Measurements from ENCODE around the gene TCF25.

The TCF25 gene

GRCh38 chr16:89873972-89874689 lies 739 bp downstream of the TCF25 start (continued):
- TF ChIP-seq, protein P1, sequence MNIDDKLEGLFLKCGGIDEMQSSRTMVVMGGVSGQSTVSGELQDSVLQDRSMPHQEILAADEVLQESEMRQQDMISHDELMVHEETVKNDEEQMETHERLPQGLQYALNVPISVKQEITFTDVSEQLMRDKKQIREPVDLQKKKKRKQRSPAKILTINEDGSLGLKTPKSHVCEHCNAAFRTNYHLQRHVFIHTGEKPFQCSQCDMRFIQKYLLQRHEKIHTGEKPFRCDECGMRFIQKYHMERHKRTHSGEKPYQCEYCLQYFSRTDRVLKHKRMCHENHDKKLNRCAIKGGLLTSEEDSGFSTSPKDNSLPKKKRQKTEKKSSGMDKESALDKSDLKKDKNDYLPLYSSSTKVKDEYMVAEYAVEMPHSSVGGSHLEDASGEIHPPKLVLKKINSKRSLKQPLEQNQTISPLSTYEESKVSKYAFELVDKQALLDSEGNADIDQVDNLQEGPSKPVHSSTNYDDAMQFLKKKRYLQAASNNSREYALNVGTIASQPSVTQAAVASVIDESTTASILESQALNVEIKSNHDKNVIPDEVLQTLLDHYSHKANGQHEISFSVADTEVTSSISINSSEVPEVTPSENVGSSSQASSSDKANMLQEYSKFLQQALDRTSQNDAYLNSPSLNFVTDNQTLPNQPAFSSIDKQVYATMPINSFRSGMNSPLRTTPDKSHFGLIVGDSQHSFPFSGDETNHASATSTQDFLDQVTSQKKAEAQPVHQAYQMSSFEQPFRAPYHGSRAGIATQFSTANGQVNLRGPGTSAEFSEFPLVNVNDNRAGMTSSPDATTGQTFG (tag by site-specific recombination; IDR thresholded peaks at IDR 0.05; ENCODE audit: borderline replicate concordance), result no peak
- TF ChIP-seq OVOL3 (tag by site-specific recombination; IDR thresholded peaks at IDR 0.05) (no peak), ZNF133 (tag by site-specific recombination; IDR thresholded peaks at IDR 0.05) (no peak), ZNF391 (tag by site-specific recombination; IDR thresholded peaks at IDR 0.05; ENCODE audit: borderline replicate concordance, low read depth) (no peak), YY2 (tag by site-specific recombination; IDR thresholded peaks at IDR 0.05) (no peak), ZNF677 (tag by site-specific recombination; IDR thresholded peaks at IDR 0.05) (no peak), ZNF776 (tag by site-specific recombination; IDR thresholded peaks at IDR 0.05; ENCODE audit: borderline replicate concordance) (no peak), ZNF416 (tag by site-specific recombination; IDR thresholded peaks at IDR 0.05) (no peak), ZIC2 (tag by site-specific recombination; IDR thresholded peaks at IDR 0.05) (0 out of 2 replicates have a peak, but pooled peaks have one; percentile 17), KLF10 (tag by site-specific recombination; IDR thresholded peaks at IDR 0.05) (no peak), ZNF121 (tag by site-specific recombination; IDR thresholded peaks at IDR 0.05) (no peak), ZNF433 (tag by site-specific recombination; IDR thresholded peaks at IDR 0.05; ENCODE audit: low read depth) (no peak), ZNF26 (tag by site-specific recombination; IDR thresholded peaks at IDR 0.05) (no peak), ELK4 (IDR thresholded peaks at IDR 0.05; ENCODE audit: borderline replicate concordance, low read depth, low read length) (no peak), GLIS1 (tag by site-specific recombination; IDR thresholded peaks at IDR 0.05) (peak; percentile 17; the same call in 1 of the 2 replicates), KLF8 (tag by site-specific recombination; IDR thresholded peaks at IDR 0.05) (peak; percentile 56; the same call in 1 of the 2 replicates), HIC1 (tag by site-specific recombination; IDR thresholded peaks at IDR 0.05) (peak; percentile 86), MEIS1 (CRISPR knock-in tag; IDR thresholded peaks at IDR 0.05; ENCODE audit: borderline replicate concordance) (no peak), RBAK (tag by site-specific recombination; IDR thresholded peaks at IDR 0.05) (no peak), ZNF16 (tag by site-specific recombination; IDR thresholded peaks at IDR 0.05; ENCODE audit: low read depth) (no peak), SCRT1 (tag by site-specific recombination; IDR thresholded peaks at IDR 0.05; ENCODE audit: borderline replicate concordance) (no peak), ZNF23 (tag by site-specific recombination; IDR thresholded peaks at IDR 0.05; ENCODE audit: borderline replicate concordance) (no peak), HOXD13 (CRISPR knock-in tag; IDR thresholded peaks at IDR 0.05; ENCODE audit: borderline replicate concordance) (no peak), BCL11B (tag by site-specific recombination; IDR thresholded peaks at IDR 0.05; ENCODE audit: low read depth) (peak; percentile 58; the same call in 1 of the 2 replicates), ZNF654 (tag by site-specific recombination; IDR thresholded peaks at IDR 0.05; ENCODE audit: low read depth) (no peak), ZNF585B (tag by site-specific recombination; IDR thresholded peaks at IDR 0.05) (no peak), ZNF48 (tag by site-specific recombination; IDR thresholded peaks at IDR 0.05) (no peak), ZNF202 (tag by site-specific recombination; IDR thresholded peaks at IDR 0.05; ENCODE audit: borderline replicate concordance) (no peak)
- TF ChIP-seq, protein P2, sequence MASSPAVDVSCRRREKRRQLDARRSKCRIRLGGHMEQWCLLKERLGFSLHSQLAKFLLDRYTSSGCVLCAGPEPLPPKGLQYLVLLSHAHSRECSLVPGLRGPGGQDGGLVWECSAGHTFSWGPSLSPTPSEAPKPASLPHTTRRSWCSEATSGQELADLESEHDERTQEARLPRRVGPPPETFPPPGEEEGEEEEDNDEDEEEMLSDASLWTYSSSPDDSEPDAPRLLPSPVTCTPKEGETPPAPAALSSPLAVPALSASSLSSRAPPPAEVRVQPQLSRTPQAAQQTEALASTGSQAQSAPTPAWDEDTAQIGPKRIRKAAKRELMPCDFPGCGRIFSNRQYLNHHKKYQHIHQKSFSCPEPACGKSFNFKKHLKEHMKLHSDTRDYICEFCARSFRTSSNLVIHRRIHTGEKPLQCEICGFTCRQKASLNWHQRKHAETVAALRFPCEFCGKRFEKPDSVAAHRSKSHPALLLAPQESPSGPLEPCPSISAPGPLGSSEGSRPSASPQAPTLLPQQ (tag by site-specific recombination; IDR thresholded peaks at IDR 0.05), result peak; percentile 77
- TF ChIP-seq, protein P3, sequence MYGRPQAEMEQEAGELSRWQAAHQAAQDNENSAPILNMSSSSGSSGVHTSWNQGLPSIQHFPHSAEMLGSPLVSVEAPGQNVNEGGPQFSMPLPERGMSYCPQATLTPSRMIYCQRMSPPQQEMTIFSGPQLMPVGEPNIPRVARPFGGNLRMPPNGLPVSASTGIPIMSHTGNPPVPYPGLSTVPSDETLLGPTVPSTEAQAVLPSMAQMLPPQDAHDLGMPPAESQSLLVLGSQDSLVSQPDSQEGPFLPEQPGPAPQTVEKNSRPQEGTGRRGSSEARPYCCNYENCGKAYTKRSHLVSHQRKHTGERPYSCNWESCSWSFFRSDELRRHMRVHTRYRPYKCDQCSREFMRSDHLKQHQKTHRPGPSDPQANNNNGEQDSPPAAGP (tag by site-specific recombination; IDR thresholded peaks at IDR 0.05), result peak; percentile 12; the same call in 1 of the 2 replicates

Data from HEK293 (cell line).